Sigmoid colon (tissue), 7 donors: ENCODE data around the gene ZBED4. TPM values are rescaled to one million over a fixed set of nuclear protein-coding genes. Genes with fewer than 3 reads are reported as not detected.

Source experiments
- DNase-seq: peaks from one replicate; pipeline ENCODE4 v3.0.0-alpha.2; 2019
- H3K27ac ChIP-seq, 4 donors: fragments of 200-600 bp; sonication (generic); one replicate each; pipeline ENCODE4 v1.5.1; 2016 to 2019; ENCODE audit warnings: mild to moderate bottlenecking in 1 of 4
- H3K27me3 ChIP-seq, 3 donors: fragments of 200-600 bp; sonication (generic); one replicate each; pipeline ENCODE4 v1.5.1; 2019; ENCODE audit warnings: mild to moderate bottlenecking in 1 of 3
- H3K36me3 ChIP-seq, 4 donors: fragments of 200-600 bp; sonication (generic); one replicate each; pipeline ENCODE4 v1.5.1; 2016 to 2019
- H3K4me1 ChIP-seq, 4 donors: fragments of 200-600 bp; sonication (generic); one replicate each; pipeline ENCODE4 v1.5.1; 2017 to 2019
- H3K4me3 ChIP-seq, 4 donors: fragments of 200-600 bp; sonication (generic); one replicate each; pipeline ENCODE4 v1.5.1; 2017 to 2019; ENCODE audit warnings: mild to moderate bottlenecking in 2 of 4, moderate library complexity in 1 of 4
- H3K9me3 ChIP-seq, 4 donors: fragments of 200-600 bp in 3 of 4; sonication (generic) in 3 of 4; one replicate each; pipeline versions ENCODE4 v1.5.1 to v1.6.1; 2013 to 2019
- EP300 ChIP-seq, 4 donors: sonication (generic); formaldehyde crosslinking; IDR thresholded peaks; one replicate each; pipeline ENCODE4 v1.6.1; 2017; ENCODE audit warnings: antibody characterized with exemption in 4 of 4
- POLR2A ChIP-seq, 2 donors: fragments of 450-650 bp; IDR thresholded peaks; one replicate each; pipeline ENCODE4 v1.6.1; 2016; ENCODE audit warnings: antibody characterized with exemption in 2 of 2, mild to moderate bottlenecking in 2 of 2, moderate library complexity in 2 of 2
- POLR2AphosphoS5 ChIP-seq, 4 donors: sonication (generic); formaldehyde crosslinking; IDR thresholded peaks; one replicate each; pipeline ENCODE4 v1.6.1; 2017; ENCODE audit warnings: antibody characterized with exemption in 4 of 4
- WGBS, 2 donors: extraction: QIAGEN DNeasy Blood & Tissue Kit; methylation state at CpG; one replicate each; pipeline ENCODE4 v1.1.7; 2013; 5-methylcytosine and 5-hydroxymethylcytosine counted together
- intact Hi-C: fragments of 100-400 bp; cut with DNase I; formaldehyde crosslinking; loops from one replicate; pipeline ENCODE4 v1.15.1; 2023
- polyA plus RNA-seq, 3 donors: library from polyadenylated mRNA; stranded (reverse); fragments of 200-250 nt; gene quantifications; one replicate each; pipeline ENCODE4 v1.2.3, GENCODE V29; 2013
- total RNA-seq, 4 donors: library from RNA; depleted of rRNA; stranded (reverse); fragments of >200 nt; gene quantifications; one replicate each; pipeline ENCODE4 v1.1.0, GENCODE V29; 2016
- TF ChIP-seq, protein P1 (sequence below), 4 experiments: fragments of 450-650 bp in 3 of 4; fragments of 200-600 bp in 1 of 4; IDR thresholded peaks; one replicate each; pipeline ENCODE4 v1.5.1; 2016 to 2019; ENCODE audit warnings: antibody characterized with exemption in 4 of 4, mild to moderate bottlenecking in 3 of 4, moderate library complexity in 2 of 4
- donor health status: healthy with polysubstance abuse.
- donor health status: Bipolar disorder and iron deficiency.
- donor health status: healthy.

Gene ZBED4
- total and polyA plus RNA-seq, 7 donors = 2.4 to 10.5 (median 4.6) TPM

DNA sequence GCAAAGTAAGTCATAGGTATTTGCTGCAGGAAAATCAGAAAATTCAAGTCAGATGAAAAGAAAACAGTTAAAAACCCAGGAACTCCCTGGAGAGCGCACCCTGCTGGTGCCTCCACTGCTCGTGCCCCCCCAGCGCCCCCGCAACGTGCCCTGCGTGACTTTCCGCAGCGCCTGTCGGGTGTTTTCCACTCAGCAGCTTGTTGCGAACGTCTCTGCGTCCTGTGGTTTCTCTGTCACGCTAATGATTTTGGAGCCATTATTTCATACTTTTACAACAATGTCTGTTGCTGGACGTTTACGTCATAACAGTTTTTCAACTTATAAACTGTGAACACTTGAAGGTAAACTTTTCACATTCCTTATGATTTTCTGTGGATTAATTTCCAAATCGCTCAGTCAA is 69.8 kb downstream of the ZBED4 start:
- Histone ChIP-seq H3K36me3 (peaks cover 0 to 32% (median 6%) of the 10 kb centered on the region in 4 donors), H3K4me3 (no peak overlapping the region), H3K9me3 (no peaks in the 10 kb centered on the region), H3K27ac (peak overlapping the region in 2 of 4 donors; percentile 18 to 38), H3K4me1 (peaks cover 0 to 15% (median 10%) of the 10 kb centered on the region in 4 donors), H3K27me3 (peaks cover 0 to 3% (median 2%) of the 10 kb centered on the region in 3 donors)
- DNase-seq = no peak
- intact Hi-C loops = loop anchor here (10.0 kb wide), 1 partner anchor 261 kb away; the partner anchor contains the start of gene TRABD
- TF ChIP-seq POLR2A (IDR thresholded peaks at IDR 0.05) = no peak
- TF ChIP-seq, protein P1, sequence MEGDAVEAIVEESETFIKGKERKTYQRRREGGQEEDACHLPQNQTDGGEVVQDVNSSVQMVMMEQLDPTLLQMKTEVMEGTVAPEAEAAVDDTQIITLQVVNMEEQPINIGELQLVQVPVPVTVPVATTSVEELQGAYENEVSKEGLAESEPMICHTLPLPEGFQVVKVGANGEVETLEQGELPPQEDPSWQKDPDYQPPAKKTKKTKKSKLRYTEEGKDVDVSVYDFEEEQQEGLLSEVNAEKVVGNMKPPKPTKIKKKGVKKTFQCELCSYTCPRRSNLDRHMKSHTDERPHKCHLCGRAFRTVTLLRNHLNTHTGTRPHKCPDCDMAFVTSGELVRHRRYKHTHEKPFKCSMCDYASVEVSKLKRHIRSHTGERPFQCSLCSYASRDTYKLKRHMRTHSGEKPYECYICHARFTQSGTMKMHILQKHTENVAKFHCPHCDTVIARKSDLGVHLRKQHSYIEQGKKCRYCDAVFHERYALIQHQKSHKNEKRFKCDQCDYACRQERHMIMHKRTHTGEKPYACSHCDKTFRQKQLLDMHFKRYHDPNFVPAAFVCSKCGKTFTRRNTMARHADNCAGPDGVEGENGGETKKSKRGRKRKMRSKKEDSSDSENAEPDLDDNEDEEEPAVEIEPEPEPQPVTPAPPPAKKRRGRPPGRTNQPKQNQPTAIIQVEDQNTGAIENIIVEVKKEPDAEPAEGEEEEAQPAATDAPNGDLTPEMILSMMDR (IDR thresholded peaks at IDR 0.05) = peak in 1 of 4 experiments; percentile 13
- 66 to 85% methylated on average over 16 of the region's 16 CpGs for WGBS, 2 donors

DNA sequence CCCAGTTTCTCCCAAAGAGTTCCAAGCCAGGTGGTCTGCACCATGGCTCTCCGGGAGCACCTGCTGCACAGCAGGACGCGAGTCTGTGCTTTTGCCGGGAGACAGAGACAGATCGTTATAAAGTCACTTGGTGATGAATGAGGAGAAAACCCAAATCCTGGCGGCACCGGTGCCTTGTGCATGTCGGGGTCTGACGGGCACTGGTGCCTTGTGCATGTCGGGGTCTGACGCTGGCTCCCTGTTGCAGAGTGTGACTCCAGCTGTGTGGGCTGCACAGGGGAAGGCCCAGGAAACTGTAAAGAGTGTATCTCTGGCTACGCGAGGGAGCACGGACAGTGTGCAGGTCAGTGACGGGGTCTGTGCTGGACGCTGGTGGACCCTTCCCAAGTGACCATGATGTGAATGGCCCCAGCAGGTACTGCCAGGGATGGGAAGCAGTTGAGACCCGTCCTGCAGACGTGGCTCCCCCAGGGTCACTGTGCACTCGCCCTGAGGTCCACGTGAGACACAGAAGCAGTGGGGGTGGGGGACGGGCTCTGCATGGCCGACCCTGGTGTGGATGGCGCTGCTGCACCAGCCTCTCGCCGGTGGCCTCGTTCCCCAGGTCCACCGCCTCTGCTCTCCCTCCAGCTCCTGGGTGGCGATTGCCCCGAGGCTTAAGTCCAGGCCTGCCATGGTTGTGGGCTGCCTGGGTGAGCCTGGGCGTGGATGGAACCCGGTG is 70.6 kb downstream of the ZBED4 start:
- no peak for DNase-seq
- peaks cover 6 to 11% (median 11%) of the 10 kb centered on the region in 3 donors for H3K27me3 ChIP-seq
- 95 to 96% methylated on average over 31 of the region's 31 CpGs for WGBS, 2 donors
- intact Hi-C loops = loop anchor here (10.0 kb wide), 1 partner anchor 261 kb away; the partner anchor contains the start of gene TRABD
- no peak overlapping the region for H3K4me3 ChIP-seq
- H3K36me3 ChIP-seq = peaks cover 0 to 32% (median 6%) of the 10 kb centered on the region in 4 donors
- peaks cover 0 to 11% (median 8%) of the 10 kb centered on the region in 4 donors for H3K4me1 ChIP-seq
- TF ChIP-seq POLR2A (IDR thresholded peaks at IDR 0.05) = no peak
- no peak for TF ChIP-seq EP300 (IDR thresholded peaks at IDR 0.05)
- no peak for TF ChIP-seq POLR2AphosphoS5 (IDR thresholded peaks at IDR 0.05)
- TF ChIP-seq, protein P1 (IDR thresholded peaks at IDR 0.05) = no peak
- no peaks in the 10 kb centered on the region for H3K9me3 ChIP-seq
- H3K27ac ChIP-seq = no peak overlapping the region

DNA sequence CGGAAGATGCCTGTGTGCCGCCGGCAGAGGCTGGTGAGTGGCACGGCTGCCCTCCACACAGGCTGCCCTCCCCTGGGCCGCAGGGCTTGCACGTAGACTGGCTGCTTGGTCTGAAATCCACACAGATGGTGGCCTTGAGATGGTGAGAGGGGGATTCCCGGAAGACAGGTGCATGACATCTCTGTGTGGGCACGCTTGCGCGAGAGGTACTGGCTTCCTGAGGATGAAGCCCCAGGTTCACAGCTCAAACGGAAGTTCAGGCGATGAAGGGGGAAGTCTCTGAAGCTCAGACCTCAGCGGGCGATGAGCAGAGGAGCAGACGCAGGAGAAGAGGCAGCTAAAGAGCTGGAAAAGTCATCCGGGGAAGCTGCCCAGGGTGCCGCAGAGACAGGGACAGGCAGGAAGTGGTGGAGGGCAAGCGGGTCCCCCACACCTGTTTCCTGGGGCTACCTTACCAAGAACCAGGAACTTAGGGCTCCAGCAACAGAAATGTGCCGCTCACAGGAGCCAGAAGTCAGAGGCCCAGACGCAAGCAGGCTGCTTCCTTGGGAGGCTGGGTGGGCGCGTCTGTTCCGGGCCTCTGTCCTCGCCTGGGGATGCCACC is 72.0 kb downstream of the ZBED4 start:
- 52 to 86% methylated on average over 24 of the region's 24 CpGs for WGBS, 2 donors
- H3K27me3 ChIP-seq = peaks cover 7 to 17% (median 13%) of the 10 kb centered on the region in 3 donors
- intact Hi-C loops = loop anchor here (10.0 kb wide), 1 partner anchor 259 kb away; the partner anchor contains the start of gene TRABD
- H3K36me3 ChIP-seq = peaks cover 0 to 26% (median 3%) of the 10 kb centered on the region in 4 donors
- no peaks in the 10 kb centered on the region for H3K9me3 ChIP-seq
- DNase-seq = no peak
- TF ChIP-seq POLR2A (IDR thresholded peaks at IDR 0.05) = no peak
- TF ChIP-seq POLR2AphosphoS5 (IDR thresholded peaks at IDR 0.05) = no peak
- TF ChIP-seq, protein P1 (IDR thresholded peaks at IDR 0.05) = no peak
- TF ChIP-seq EP300 (IDR thresholded peaks at IDR 0.05) = no peak
- no peak overlapping the region for H3K27ac ChIP-seq
- H3K4me3 ChIP-seq = no peak overlapping the region
- H3K4me1 ChIP-seq = peaks cover 0 to 13% (median 12%) of the 10 kb centered on the region in 4 donors

DNA sequence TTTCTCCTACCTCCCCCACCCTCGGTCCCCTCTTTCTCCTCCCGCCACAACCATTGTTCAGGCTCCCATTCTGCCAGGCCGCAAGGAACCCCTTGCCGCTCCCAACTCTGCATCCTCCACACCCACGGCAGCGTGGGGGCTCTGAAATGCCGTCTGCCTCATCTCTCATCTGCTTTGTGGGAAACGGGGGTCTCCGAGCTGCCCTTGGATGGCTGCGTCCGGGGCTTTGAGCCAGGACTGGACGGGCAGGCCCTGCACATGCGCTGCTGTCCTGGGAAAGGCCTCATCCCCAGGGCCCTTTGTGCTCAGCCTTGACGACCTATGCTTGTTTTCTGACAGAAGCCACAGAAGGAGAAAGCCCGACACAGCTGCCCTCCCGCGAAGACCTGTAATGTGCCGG is 73.3 kb downstream of the ZBED4 start:
- Histone ChIP-seq H3K9me3 (no peaks in the 10 kb centered on the region), H3K27me3 (peaks cover 7 to 17% (median 13%) of the 10 kb centered on the region in 3 donors), H3K36me3 (peaks cover 0 to 14% (median 0%) of the 10 kb centered on the region in 4 donors), H3K27ac (no peak overlapping the region), H3K4me3 (no peak overlapping the region), H3K4me1 (peaks cover 0 to 13% (median 12%) of the 10 kb centered on the region in 4 donors)
- WGBS, 2 donors = 87 to 88% methylated on average over 18 of the region's 18 CpGs
- TF ChIP-seq EP300 (IDR thresholded peaks at IDR 0.05) (no peak), POLR2AphosphoS5 (IDR thresholded peaks at IDR 0.05) (no peak)
- intact Hi-C loops = loop anchor here (10.0 kb wide), 1 partner anchor 258 kb away; the partner anchor contains the start of gene TRABD
- no peak for DNase-seq
